ENCODE data around the gene TNFRSF25. TPM values are rescaled to one million over a fixed set of nuclear protein-coding genes. Genes with fewer than 3 reads are reported as not detected.
"Not testable (repeated sequence)": the region's sequence is repeated elsewhere in the genome, so short reads cannot be mapped to it uniquely, and the experiment has no call there.

Gene TNFRSF25
- total RNA-seq, 1 donor from 2014 or later: 11.6 TPM

DNA sequence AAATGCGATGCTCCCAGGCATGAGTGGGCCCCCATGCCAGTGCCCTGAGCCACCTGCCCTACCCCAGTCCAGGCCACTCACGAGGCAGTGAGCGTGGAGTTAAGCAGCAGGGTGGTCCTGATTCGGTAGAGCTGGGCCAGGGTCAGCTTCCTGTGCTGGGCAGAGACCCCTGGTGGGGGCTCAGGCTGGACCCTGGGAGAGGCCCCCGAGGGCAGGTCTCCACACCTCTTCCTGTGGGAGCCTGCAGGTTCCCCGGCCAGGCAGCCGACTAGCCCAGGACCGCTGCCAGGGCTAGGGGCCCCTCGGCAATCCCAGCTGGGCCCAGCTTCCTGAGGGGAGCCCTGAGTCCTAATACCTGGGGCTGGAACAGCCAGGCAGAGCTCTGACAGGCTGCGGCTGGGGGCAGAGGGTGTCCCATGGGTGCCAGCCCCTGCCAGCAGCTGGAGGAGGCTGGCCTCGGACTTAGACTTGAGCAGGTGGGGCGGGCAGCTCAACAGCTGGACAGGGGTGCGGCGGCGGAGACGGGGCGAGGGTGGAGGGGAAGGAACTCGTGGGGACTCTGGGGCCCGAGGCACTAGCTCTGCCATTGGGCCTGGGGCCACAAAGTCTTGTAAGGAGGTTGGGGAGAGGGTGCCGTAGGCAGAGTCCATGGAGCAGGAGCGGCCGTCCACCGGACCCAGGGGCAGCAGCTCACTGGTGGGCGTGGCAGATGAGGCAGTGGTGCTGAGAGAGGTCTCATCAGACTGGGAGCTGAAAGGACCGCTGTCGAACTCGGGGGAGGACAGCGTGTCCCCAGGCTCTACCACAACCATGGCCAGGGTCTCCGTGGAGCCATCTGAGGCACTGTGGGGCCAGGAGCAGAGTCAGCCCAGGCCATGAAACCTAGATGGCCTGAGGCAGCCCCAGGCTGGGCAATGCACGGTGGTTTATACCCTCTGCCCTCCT lies 2.0 kb upstream of the TNFRSF25 start:
- DNase-seq: no peak

DNA sequence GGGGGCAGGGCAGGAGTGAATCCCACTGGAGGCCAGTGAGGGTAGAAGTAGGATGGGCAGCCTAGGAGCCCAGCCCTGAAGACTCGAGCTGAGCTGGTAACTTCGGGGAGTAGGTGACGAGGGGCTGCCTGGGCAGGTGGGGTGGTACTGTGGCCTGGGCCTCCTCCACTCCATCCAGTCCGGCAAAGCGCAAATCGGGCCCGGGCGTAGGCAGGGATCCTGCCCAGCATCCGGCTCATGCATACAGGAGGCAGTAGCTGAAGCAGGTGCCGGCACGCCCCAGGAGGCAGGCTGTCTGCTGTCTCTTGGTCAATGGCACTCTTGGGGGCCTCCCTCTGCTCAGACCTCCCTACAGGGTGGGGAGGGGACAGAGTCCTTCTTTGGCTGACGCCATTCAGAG lies 1.3 kb upstream of the TNFRSF25 start:
- no peak for DNase-seq

GRCh38 chr1:6466751-6467150 lies 778 bp upstream of the TNFRSF25 start:
- no peak for DNase-seq

DNA sequence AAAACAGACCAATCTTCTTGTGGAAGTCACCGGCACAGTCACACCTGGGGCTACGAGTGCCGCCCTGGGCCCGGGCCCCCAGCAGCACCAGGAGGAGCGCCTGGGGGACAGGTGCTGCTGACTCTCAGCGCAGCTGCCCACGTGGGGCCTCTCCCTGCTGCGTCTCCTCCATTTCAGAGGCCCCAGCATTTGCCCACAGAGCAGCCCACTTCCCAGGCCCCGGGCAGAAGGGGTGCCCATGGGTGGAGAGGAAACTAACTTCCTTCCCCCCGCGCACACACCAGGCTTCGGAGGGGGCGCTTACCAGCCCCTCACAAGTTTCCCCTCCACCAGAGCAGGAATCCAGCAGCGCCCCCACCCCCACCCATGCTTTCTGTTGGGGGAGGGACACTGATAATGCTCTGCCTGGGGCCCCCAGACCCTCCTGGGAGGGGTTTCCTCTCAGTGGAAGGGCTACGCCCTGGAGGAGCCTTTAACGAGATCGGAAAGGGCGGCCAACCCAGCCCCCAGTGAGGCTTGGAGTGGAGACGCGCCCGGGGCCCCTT lies 440 bp downstream of the TNFRSF25 start:
- DNase-seq: no peak

DNA sequence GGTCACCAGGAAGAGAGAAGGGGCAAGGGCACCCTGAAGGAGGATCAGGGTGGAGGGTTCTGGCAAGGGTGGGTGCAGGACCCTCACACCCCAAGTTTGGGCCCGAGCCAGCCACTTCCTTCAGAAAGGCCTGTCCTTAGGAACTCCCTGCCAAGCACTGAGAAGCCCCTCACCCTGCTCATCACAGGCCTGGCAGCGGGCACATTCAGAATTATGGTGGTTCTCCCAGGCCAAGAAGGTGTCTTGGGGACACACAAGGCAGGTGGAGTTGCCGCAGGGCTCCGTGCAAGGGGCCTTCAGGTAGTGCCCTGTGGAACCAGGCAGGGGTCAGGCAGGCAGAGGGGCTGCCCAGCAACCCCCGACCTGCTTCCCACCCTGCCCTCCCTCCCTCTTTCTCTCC lies 1.1 kb downstream of the TNFRSF25 start:
- DNase-seq: no peak

DNA sequence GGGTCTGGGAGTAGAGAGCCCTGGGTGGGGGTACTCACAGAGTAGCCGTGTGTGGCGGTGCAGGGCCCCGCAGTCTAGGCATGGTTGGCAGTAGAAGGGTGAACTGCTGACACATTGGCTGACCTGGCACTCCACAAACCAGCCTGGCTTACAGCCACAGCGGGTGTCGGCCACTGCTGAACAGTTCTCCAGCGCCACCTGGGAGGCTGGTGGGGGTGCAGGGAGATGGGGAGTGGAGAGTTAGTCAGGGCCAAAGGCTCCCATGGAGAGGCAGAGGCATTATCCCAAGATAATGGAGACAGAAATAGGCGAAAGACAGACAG lies 1.5 kb downstream of the TNFRSF25 start:
- DNase-seq: no peak

DNA sequence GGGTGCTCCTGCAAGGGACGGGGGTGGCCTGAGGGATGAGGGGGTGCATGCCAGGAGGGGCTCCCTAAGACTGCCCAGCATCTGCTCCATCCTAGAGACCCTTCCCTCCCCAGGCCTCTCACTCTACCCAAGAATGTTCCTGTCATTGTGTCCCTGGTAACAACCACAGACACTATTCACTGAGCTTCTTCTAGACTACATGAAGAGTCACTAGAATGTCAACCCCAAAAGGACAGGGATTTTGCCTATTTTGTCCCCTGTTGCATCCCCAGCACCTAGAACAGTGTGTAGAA lies 2.9 kb downstream of the TNFRSF25 start:
- no peak for DNase-seq

DNA sequence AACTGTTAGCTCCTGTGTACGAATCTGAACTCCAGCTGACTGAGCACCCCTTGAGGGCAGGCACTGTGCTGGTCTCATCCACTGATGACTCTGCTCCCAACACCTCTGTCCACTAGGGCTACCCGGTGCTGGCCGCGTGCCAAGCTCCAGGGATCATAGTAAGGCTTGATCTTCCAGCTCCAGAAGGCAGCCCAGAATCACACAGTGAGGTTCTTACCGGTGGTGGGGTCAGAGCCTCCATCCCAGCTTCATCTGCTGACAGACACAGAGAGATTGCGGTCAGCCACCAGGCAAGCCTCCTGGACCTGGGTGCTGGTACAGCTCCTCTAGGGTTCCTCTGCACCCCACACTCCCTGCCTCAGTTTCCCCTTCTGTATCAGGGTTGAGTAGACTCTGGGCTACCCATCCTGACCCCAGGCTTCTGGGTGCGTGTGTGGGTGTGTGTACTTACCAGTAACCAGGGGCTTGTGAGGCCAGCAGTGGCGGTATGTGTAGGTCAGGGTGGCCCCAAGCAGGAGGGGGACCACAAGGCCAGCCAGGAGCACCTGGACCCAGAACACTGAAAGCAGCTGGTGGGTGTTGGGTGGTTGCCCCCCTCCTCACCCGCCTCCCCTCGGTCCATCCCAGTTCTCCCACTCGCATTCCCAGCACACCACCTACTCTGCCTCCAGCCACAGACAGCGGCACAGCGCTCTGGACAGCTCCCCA lies 3.4 kb downstream of the TNFRSF25 start:
- DNase-seq: no peak

- no peak for DNase-seq
Measured at GRCh38 chr1:6461538-6462411, 4.2 kb downstream of the TNFRSF25 start.

DNA sequence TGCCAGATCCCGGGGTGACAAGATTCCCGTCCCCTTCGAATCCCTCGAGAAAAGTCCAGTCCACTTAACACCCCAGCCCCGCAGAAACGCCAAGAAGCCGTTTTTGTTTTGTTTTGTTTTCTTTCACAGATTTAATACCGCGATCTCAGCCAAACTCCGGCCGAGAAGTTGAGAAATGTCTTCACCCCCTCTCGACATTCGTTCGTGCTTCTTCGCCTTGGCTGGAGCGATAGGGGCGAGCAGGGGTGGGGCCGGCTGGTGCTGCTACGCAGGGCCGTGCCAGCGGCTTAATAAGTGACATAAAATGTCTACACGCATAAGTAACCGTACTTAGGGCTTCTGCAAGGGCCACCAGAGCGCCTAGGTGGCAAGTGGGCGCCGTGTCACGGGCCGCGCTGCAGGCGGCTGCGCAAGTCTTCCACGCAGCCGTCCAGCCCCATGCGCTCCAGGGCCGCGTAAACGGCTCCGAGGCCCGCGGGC lies 4.9 kb downstream of the TNFRSF25 start:
- DNase-seq: no peak

DNA sequence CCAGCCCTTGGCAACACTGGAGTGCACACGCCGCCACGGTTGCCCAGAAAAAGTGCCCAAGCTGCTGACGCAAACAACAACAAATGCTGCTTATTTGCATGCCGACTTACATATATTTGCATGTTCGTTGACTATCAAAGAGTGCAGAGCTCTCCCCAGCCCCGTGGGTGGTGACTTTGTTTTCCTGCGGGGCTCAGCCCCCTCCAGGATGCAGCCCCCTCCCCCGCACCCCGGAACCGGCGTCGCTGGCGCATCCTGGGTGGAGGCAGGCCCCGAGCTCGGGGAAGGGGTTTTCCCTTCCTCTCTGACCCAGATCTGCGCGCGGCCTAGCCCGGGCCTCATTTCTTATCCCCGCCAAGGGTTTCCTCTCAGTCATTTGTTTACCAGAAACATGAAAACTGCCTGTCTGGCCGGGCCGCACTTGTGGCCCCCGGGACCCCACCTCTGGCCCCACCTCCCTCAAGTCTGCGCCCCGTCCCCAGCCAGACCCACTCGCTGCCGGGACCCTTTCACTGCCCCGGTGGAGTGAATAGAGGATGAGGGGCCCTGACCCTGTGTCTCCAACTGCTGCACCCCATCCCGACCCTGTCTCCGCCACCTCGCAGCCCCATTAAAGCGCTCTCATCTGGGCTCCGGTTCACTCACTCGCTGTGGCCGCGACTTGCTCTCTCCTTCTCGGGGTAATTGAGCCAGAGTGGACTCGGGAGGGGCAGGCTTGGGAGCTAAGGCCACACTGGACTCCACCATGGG lies 5.5 kb downstream of the TNFRSF25 start:
- DNase-seq: no peak

- no peak for DNase-seq
Measured at GRCh38 chr1:6459850-6460265, 6.1 kb downstream of the TNFRSF25 start.

- no peak for DNase-seq
Measured at GRCh38 chr1:6456800-6457466, 9.0 kb downstream of the TNFRSF25 start.

DNA sequence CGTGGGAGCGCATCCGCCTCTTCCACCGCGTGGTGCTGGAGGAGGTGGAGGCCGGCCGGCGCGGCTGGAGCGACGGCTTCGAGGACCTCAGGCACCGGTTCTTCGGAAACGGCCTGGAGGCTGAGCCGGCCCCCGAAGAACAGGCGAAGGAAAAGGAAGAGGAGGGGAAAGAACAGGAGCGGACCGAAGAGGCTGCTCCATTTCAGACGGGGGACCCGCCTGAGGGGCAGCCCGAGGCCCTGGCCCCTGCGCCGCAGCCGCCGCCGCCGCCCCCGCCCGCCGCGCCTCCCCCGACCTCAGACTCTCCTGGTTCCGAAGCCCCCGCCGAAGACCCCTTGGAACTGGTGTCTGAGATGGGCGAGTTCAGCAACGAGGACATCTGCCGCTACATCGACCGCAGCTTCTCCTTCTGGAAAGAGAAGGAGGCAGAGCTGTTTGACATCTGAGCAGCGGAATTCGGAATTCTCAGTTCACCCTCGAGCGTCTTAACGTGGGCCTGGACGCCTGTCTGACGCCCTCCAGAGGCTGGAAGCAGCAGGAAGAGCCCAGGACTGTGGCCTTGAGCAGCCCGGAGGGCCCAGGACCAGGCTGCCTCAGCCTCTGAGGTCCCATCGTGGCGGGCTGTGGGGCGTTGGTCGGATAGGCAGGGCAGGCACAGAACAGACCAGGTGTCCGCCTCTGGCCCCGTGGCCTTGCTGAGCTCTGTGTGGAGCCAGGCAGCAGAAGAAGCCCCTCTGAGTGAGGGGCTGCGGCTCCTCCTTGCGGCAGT lies 10.0 kb downstream of the TNFRSF25 start:
- DNase-seq: not testable (repeated sequence)

GRCh38 chr1:6454856-6455751 lies 10.9 kb downstream of the TNFRSF25 start:
- no peak for DNase-seq

- not testable (repeated sequence) for DNase-seq
Measured at GRCh38 chr1:6453895-6454855, 11.8 kb downstream of the TNFRSF25 start.

DNA sequence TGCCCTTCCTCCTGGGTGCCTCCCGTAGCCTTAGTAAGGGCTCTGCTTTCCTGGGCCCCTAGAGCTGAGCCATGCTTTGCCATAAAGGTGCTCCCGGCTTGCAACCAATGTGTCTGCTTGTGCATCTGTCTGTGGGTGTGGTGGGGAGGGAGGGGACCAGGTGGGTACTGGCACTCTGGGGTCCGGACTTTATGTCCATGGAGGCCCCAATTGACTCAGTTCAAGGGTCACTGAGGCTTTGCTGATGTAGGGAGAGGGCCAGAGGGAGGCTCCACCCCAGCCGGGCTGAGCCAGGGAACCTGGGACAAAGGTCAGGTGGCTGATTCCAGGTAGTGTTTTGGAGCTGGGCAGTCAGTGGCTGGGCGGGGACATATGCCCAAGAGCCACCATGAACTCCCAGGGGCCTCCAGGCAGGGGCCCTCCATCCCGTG lies 15.0 kb downstream of the TNFRSF25 start:
- no peak for DNase-seq

GRCh38 chr1:6450486-6450885 lies 15.5 kb downstream of the TNFRSF25 start:
- DNase-seq: not testable (repeated sequence)

Measured in skin of body (tissue), 2 donors.